CD4-positive, alpha-beta T cell (primary cell): ENCODE data around the gene MAP7D3. TPM values are rescaled to one million over a fixed set of nuclear protein-coding genes. Genes with fewer than 3 reads are reported as not detected.
A peak's percentile ranks its signal among the peaks of the same experiment; 100 is the strongest.
"Not testable (repeated sequence)": the region's sequence is repeated elsewhere in the genome, so short reads cannot be mapped to it uniquely, and the experiment has no call there.

Source experiments
- ATAC-seq: fragments of 200-7000 bp; cut with Tn5 transposase; one replicate; pipeline ENCODE4 v1.10.0; 2022; ENCODE audit warnings: mild to moderate bottlenecking; ENCODE audit not compliant: poor library complexity
- CTCF ChIA-PET: fragments of 350-600 bp; sonication (Branson Sonifier 250); formaldehyde crosslinking; loops from one replicate; lab custom pipeline; 2021; ENCODE audit warnings: antibody characterized with exemption, inconsistent platforms; lab: Charles Lee
- POLR2A ChIA-PET: fragments of 350-600 bp; sonication (Branson Sonifier 250); formaldehyde crosslinking; loops from one replicate; lab custom pipeline; 2021; ENCODE audit warnings: antibody characterized with exemption, inconsistent platforms; lab: Charles Lee
- DNase-seq, 14 experiments: peaks; one replicate each; pipeline ENCODE4 v3.0.0-alpha.2; 2013 to 2020; ENCODE audit warnings: mixed read lengths in 2 of 14
- H3K27ac ChIP-seq, 2 donors: one replicate each; pipeline versions ENCODE4 v1.5.1 to v1.7.0; 2013; ENCODE audit warnings: low read length in 2 of 2, low read depth in 1 of 2, mild to moderate bottlenecking in 1 of 2
- H3K27me3 ChIP-seq, 2 experiments: 1 replicate in 1 of 2; 2 replicates in 1 of 2; pipeline versions ENCODE4 v1.6.1 to v1.7.0; 2013; ENCODE audit warnings: low read length in 2 of 2, control low read depth in 1 of 2, mild to moderate bottlenecking in 1 of 2, moderate library complexity in 1 of 2; ENCODE audit not compliant: insufficient read depth in 2 of 2, control insufficient read depth in 1 of 2
- H3K36me3 ChIP-seq: one replicate; pipeline ENCODE4 v1.6.1; 2013; ENCODE audit warnings: low read length, control low read depth; ENCODE audit not compliant: insufficient read depth
- H3K4me1 ChIP-seq: one replicate; pipeline ENCODE4 v1.6.1; 2013; ENCODE audit warnings: low read length, control low read depth; ENCODE audit not compliant: insufficient read depth
- H3K4me3 ChIP-seq: one replicate; pipeline ENCODE4 v1.5.1; 2013; ENCODE audit warnings: mild to moderate bottlenecking, low read length, moderate library complexity
- H3K9me3 ChIP-seq, 2 experiments: 1 replicate in 1 of 2; 2 replicates in 1 of 2; pipeline versions ENCODE4 v1.6.1 to v1.7.0; 2013; ENCODE audit warnings: low read length in 2 of 2, mild to moderate bottlenecking in 2 of 2, control low read depth in 1 of 2, moderate library complexity in 1 of 2; ENCODE audit not compliant: control insufficient read depth in 1 of 2, insufficient read depth in 1 of 2
- H3K27ac Mint-ChIP-seq: one replicate; pipeline ENCODE4 v1.8.0; 2020; ENCODE audit warnings: mixed read lengths
- H3K27me3 Mint-ChIP-seq: one replicate; pipeline ENCODE4 v1.8.0; 2021; ENCODE audit warnings: mixed read lengths
- H3K36me3 Mint-ChIP-seq: one replicate; pipeline ENCODE4 v1.8.0; 2021; ENCODE audit warnings: low read depth, mixed read lengths
- H3K4me1 Mint-ChIP-seq: one replicate; pipeline ENCODE4 v1.8.0; 2021; ENCODE audit warnings: low read depth, mixed read lengths
- H3K4me3 Mint-ChIP-seq: one replicate; pipeline ENCODE4 v1.8.0; 2020; ENCODE audit warnings: mild to moderate bottlenecking, mixed read lengths
- H3K9me3 Mint-ChIP-seq: one replicate; pipeline ENCODE4 v1.8.0; 2020; ENCODE audit warnings: mixed read lengths
- CTCF ChIP-seq: fragments of 200-600 bp; IDR thresholded peaks from one replicate; pipeline ENCODE4 v1.8.0; 2022; ENCODE audit warnings: antibody characterized with exemption, mild to moderate bottlenecking
- intact Hi-C, 2 experiments: fragments of 100-400 bp; cut with DNase I in 1 of 2; cut with micrococcal nuclease in 1 of 2; formaldehyde crosslinking; loops; one replicate each; pipeline versions ENCODE4 v1.15.1 to v1.9.0; 2023 to 2025; cut with DNase I, micrococcal nuclease
- total RNA-seq, 174 experiments: library from RNA in 2 of 174; stranded (reverse) in 2 of 174; gene quantifications; one replicate each; pipeline ENCODE4 v1.2.3 and lab custom pipeline; 2021 to 2026

Gene MAP7D3
- total RNA-seq, 2 experiments from 2014 or later = 3.2 to 3.7 TPM

DNA sequence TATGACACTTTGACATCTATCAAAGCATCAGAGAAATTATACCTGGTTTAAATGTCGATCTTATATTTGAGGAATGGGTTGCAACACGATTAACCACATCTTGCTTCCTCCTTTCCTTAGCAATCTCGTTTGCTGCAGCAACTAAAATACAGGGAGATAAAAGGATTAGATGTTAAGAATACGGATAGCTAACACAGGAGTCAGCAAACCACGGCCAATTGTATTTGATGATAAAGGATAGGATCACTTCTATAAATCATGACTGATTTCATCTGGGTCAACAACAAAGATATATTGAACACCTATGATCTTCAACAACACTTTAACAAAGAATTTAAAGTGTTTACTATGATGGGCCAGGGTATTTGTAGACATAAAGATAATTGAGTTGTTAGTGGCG, 5.0 kb downstream of the MAP7D3 start:
- Mint-ChIP-seq H3K27ac (no peak overlapping the region), H3K4me1 (peaks cover 4% of the 10 kb centered on the region), H3K27me3 (no peaks in the 10 kb centered on the region), H3K9me3 (no peaks in the 10 kb centered on the region), H3K36me3 (peaks cover 34% of the 10 kb centered on the region), H3K4me3 (no peak overlapping the region)
- Histone ChIP-seq H3K36me3 (peaks cover 28% of the 10 kb centered on the region), H3K4me3 (no peak overlapping the region), H3K9me3 (no peaks in the 10 kb centered on the region), H3K27ac (no peak overlapping the region), H3K27me3 (no peaks in the 10 kb centered on the region), H3K4me1 (peaks cover 5% of the 10 kb centered on the region)
- CTCF ChIA-PET = no interaction called here
- no peak for TF ChIP-seq CTCF
- DNase-seq (no peak), ATAC-seq (no peak)
- intact Hi-C loops = no loop called here
- POLR2A ChIA-PET = no interaction called here

DNA sequence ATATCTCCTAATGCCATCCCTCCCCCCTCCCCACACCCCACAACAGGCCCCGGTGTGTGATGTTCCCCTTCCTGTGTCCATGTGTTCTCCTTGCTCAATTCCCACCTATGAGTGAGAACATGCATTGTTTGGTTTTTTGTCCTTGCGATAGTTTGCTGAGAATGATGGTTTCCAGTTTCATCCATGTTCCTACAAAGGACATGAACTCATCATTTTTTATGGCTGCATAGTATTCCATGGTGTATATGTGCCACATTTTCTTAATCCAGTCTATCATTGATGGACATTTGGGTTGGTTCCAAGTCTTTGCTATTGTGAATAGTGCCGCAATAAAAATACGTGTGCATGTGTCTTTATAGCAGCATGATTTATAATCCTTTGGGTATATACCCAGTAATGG, 13.4 kb downstream of the MAP7D3 start:
- intact Hi-C loops = not testable (repeated sequence)

GRCh38 chrX:136237074-136237473, 14.1 kb downstream of the MAP7D3 start:
- Histone ChIP-seq H3K4me3 (no peak overlapping the region), H3K27ac (no peak overlapping the region), H3K9me3 (no peaks in the 10 kb centered on the region), H3K4me1 (no peaks in the 10 kb centered on the region), H3K36me3 (peaks cover 16% of the 10 kb centered on the region), H3K27me3 (no peaks in the 10 kb centered on the region)
- peaks cover 61% of the 10 kb centered on the region for H3K36me3 Mint-ChIP-seq
- ATAC-seq = no peak
- H3K27me3 Mint-ChIP-seq = no peaks in the 10 kb centered on the region
- H3K9me3 Mint-ChIP-seq = no peaks in the 10 kb centered on the region
- intact Hi-C loops = no loop called here
- no peak overlapping the region for H3K27ac Mint-ChIP-seq
- H3K4me1 Mint-ChIP-seq = no peaks in the 10 kb centered on the region
- ChIA-PET POLR2A (no interaction called here), CTCF (interaction anchor here (1.4 kb wide), 1 partner anchor 11 kb away, joined by 4 read pairs; no protein-coding TSS in a partner anchor)
- H3K4me3 Mint-ChIP-seq = no peak overlapping the region
- DNase-seq = peak in 1 of 14 experiments; percentile 27
- no peak for TF ChIP-seq CTCF

More for the DNA sequence above, 13.4 kb downstream of the MAP7D3 start:
- H3K4me3 ChIP-seq, CTCF ChIA-PET, H3K4me1 Mint-ChIP-seq, H3K27ac ChIP-seq, H3K9me3 ChIP-seq, H3K4me3 Mint-ChIP-seq, H3K27me3 ChIP-seq, H3K27ac Mint-ChIP-seq, H3K4me1 ChIP-seq, ATAC-seq, H3K27me3 Mint-ChIP-seq, DNase-seq, H3K9me3 Mint-ChIP-seq, POLR2A ChIA-PET: not testable (repeated sequence)
- H3K36me3 ChIP-seq = peaks cover 23% of the 10 kb centered on the region
- H3K36me3 Mint-ChIP-seq = peaks cover 67% of the 10 kb centered on the region

GRCh38 chrX:136228839-136229207, 22.4 kb downstream of the MAP7D3 start:
- intact Hi-C loops = no loop called here
- no peak for TF ChIP-seq CTCF

More at GRCh38 chrX:136228839-136229207, 22.4 kb downstream of the MAP7D3 start:
- no peak overlapping the region for H3K4me3 ChIP-seq
- Mint-ChIP-seq H3K27me3 (no peaks in the 10 kb centered on the region), H3K4me3 (no peak overlapping the region), H3K27ac (peak overlapping the region; percentile 17), H3K4me1 (peaks cover 15% of the 10 kb centered on the region), H3K9me3 (no peaks in the 10 kb centered on the region), H3K36me3 (peaks cover 76% of the 10 kb centered on the region)
- CTCF ChIA-PET = no interaction called here
- peaks cover 39% of the 10 kb centered on the region for H3K36me3 ChIP-seq
- POLR2A ChIA-PET = no interaction called here
- H3K9me3 ChIP-seq = no peaks in the 10 kb centered on the region
- no peaks in the 10 kb centered on the region for H3K4me1 ChIP-seq
- ATAC-seq (no peak), DNase-seq (no peak)
- no peaks in the 10 kb centered on the region for H3K27me3 ChIP-seq
- no peak overlapping the region for H3K27ac ChIP-seq
